WI38 (cell line): ENCODE data around the gene PDK1.
"Not testable (repeated sequence)": the region's sequence is repeated elsewhere in the genome, so short reads cannot be mapped to it uniquely, and the experiment has no call there.

Source experiments
- H3K4me3 ChIP-seq: 2 replicates; pipeline ENCODE4 v1.5.1; 2011; ENCODE audit warnings: low read depth, mild to moderate bottlenecking, control low read depth, low read length
- TF ChIP-seq, protein P1 (sequence below): IDR thresholded peaks from 2 replicates; pipeline ENCODE4 v1.5.1; 2012; ENCODE audit warnings: low read depth, mild to moderate bottlenecking, control low read depth, low read length

Gene PDK1

DNA sequence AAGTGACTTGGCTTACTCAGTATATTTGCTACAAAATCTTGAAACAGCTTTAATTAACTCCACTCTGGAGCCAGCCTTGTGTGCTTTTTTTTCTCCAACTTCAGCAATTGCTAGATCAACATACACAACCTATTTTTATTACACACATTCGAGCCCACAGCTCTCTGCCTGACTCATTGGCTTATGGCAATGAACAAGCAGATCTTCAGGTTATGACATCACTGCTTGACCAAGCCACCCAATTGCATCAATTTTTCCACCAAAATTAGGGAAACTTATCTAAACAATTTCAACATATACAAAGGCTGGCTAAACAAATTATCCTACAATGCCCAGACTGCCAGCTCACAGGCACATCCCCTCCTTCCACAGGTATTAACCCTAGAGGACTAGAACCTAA lies 39.6 kb upstream of the PDK1 start:
- TF ChIP-seq, protein P1, sequence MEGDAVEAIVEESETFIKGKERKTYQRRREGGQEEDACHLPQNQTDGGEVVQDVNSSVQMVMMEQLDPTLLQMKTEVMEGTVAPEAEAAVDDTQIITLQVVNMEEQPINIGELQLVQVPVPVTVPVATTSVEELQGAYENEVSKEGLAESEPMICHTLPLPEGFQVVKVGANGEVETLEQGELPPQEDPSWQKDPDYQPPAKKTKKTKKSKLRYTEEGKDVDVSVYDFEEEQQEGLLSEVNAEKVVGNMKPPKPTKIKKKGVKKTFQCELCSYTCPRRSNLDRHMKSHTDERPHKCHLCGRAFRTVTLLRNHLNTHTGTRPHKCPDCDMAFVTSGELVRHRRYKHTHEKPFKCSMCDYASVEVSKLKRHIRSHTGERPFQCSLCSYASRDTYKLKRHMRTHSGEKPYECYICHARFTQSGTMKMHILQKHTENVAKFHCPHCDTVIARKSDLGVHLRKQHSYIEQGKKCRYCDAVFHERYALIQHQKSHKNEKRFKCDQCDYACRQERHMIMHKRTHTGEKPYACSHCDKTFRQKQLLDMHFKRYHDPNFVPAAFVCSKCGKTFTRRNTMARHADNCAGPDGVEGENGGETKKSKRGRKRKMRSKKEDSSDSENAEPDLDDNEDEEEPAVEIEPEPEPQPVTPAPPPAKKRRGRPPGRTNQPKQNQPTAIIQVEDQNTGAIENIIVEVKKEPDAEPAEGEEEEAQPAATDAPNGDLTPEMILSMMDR: no peak
- H3K4me3 ChIP-seq: no peak overlapping the region

GRCh38 chr2:172518995-172519394 lies 36.9 kb upstream of the PDK1 start:
- no peak overlapping the region for H3K4me3 ChIP-seq
- TF ChIP-seq, protein P1: no peak

DNA sequence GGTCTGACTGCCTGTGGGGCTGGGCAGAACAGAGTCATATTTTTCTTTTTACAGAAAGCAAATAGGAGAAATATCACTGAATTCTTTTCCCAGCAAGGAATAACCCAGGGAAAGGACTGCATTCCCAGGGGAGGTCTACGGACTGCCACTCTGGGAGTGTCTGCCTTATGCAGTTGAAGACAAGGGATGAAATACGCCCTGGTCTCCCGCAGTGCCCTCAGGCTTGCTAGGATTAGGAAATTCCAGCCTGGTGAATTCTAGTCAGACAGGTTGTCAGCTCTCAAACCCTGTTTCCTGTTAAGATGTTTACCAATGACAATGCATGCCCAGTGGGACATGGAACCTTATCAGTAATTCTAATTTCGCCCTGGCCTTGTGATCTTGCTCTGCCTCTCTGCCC lies 30.3 kb upstream of the PDK1 start:
- H3K4me3 ChIP-seq: no peak overlapping the region
- TF ChIP-seq, protein P1: no peak

GRCh38 chr2:172531309-172531708 lies 24.6 kb upstream of the PDK1 start:
- TF ChIP-seq, protein P1: no peak
- H3K4me3 ChIP-seq: no peak overlapping the region

GRCh38 chr2:172532461-172532860 lies 23.4 kb upstream of the PDK1 start:
- H3K4me3 ChIP-seq: not testable (repeated sequence)

DNA sequence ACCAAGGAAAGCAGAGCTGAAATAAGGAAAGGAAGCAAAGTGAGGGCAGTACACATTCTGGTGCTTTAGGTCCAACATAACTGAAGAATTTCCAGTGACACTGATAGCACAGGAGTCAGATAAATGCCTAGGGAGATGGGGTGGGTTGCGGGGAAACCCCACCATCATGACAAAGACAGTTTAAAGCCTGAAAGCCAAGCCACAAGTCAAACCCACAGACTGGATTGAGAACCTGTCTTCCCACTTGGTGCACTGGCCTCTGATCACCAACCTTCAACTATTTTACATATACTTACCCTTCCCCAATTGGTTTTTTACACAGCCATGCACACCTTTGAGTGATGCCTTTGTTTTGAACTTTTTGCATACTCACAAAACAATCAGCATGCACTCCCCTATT lies 22.2 kb upstream of the PDK1 start:
- no peak overlapping the region for H3K4me3 ChIP-seq
- TF ChIP-seq, protein P1: no peak

DNA sequence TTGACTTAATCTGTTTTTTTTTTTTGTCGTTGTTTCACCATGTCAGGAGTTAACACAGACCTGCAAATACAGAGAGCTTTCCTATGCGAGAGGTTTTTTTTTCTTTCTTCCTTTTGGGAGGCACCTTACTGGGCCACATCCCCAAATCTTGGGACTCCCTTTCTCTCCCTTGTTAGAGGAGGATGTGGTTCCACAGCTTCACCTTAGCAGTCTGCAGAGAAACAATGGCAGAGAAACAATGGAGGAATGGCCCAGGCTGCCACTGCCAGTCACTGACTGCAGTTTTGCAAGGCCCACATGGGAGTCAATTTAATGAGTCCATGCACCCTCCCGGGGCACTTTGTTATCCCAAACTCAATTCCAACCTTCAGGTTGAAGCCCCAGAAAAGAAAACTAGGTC lies 20.8 kb upstream of the PDK1 start:
- H3K4me3 ChIP-seq: no peak overlapping the region
- TF ChIP-seq, protein P1: no peak

DNA sequence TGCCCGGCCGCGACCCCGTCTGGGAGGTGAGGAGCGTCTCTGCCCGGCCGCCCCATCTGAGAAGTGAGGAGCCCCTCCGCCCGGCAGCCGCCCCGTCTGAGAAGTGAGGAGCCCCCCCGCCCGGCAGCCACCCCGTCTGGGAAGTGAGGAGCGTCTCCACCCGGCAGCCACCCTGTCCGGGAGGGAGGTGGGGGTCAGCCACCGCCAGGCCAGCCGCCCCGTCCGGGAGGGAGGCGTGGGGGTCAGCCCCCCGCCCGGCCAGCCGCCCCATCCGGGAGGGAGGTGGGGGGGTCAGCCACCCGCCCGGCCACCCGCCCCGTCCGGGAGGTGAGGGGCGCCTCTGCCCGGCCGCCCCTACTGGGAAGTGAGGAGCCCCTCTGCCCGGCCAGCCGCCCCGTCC lies 18.0 kb upstream of the PDK1 start:
- not testable (repeated sequence) for H3K4me3 ChIP-seq

GRCh38 chr2:172539767-172540166 lies 16.1 kb upstream of the PDK1 start:
- no peak overlapping the region for H3K4me3 ChIP-seq
- TF ChIP-seq, protein P1: no peak
